ENCODE data around the gene MPO.

MPO gene

DNA sequence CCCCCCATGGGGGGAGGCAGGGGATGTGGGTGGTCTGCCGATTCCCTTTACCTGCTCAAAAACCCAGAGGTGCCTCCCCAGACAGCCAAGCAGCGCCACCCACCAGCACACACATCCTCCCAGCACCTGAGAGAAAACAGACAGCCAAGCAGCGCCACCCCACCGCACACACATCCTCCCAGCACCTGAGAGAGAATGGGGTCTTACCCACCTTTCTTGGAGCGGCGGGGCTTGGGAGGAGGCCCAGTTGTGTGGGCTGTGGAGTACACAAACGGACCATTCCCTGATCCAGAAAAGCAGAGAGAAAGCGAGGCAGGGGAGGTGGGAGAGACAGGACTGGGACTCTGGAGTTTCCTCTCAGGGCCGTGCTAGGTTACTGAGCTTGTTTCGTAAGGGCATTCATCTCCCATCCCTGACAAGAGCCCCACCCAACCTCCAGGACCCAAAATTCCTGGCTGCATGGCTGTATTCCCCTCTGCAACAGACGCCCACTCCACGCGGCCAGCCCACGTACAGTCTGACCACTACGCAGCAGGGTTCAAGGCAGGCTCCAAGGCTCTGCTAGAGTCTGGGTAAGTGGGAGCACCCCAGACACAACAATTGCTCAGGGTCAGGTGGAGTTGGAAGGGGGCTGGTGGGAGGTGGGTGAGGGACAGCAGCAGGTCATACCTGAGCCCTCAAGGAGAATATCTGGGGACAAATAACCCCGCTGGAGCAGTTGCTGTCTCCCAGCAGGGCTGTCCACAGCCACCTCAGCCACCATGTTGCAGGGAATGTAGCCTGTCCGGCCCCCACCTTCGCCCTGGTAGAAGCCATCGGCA, 25.6 kb upstream of the MPO start:
- DNase-seq = no peak

- no peak for DNase-seq
Observed at GRCh38 chr17:58305626-58306025, 24.9 kb upstream of the MPO start.

- no peak for DNase-seq
Observed at GRCh38 chr17:58304750-58305486, 24.2 kb upstream of the MPO start.

GRCh38 chr17:58303971-58304749, 23.4 kb upstream of the MPO start:
- DNase-seq = peak; percentile 78

DNA sequence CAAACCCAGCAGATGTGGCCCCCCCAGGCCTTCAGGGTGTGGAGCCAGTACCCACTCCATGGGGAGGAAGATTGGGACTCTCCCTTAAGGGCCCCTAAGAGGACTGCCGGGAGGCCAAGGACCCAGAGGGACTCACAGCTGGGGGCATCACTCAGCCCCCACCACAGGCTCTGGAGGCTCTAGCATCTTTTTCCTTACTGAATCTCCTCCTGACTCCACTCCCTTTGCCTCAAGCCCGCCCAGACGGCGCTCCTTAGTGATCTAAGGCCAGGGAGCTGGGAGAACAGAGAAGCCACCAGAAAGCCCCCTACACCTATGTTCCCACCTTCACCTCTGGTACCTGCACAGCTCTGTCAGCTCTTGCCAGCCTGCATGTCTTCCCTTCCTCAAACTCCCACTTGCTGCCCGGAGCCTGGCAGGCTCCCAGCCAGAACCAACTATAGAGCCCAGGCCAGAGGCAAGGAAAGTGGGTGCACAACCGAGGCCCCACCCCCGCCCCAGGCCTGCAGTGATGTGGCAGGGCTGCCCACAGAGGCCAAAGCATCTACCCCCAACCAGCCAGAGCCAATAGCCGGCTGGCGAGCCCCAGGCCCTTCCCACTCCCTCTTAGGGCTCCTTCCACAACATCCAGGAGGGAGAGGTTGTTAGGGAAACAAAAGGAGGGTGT, 22.3 kb upstream of the MPO start:
- no peak for DNase-seq

GRCh38 chr17:58302171-58302918, 21.6 kb upstream of the MPO start:
- DNase-seq = no peak

DNA sequence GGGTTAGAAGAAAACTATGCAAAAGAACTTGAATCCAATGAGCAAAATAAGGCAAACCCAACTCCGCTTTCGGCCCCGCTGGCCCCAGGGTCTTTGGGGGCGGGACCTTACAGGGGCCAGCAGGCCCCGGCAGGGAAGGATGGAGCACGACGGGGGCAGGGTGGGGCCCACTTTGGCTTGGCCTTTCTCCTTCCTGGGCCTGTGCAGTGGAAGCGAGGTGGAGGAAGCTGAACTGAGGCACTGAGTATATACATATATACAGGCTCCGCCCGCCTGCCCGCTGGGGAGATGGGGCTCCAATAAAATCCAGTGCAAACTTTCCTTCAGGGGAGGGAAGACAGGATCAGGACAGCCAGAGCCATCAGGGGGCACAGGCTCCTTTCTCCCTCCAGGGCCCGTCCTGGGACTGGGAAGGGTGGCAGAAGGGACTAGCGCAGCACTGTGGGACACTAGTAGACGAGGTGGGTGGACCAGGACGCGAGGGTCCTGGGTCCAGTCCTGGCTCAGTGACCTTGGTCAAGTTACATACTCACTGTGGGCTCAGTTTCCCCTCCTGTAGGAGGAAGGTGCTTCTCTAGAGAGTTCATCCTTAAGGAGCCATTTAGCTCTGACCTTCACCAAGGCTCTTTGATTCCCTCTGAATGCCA, 20.9 kb upstream of the MPO start:
- no peak for DNase-seq

DNA sequence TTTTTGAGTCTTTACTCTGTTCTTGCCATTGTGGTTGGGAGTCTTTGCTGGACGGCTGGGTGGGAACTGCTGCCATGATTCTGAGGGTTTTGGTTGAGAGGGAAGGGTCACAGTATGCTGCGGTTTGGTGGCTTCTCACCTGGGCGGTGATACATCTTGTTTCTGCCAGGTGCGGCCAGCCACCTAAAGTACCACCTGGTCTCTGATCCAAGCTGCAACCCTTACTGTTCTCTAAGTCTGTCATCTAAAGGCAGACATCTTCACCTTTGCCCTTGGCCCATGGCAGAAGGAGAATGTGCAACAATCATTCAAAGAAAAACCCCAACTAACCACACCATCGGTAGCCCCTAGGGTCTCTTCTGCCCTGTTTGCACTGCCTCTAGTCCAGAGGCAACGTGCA, 19.6 kb upstream of the MPO start:
- DNase-seq = no peak

- no peak for DNase-seq
Observed at GRCh38 chr17:58294034-58294433, 13.3 kb upstream of the MPO start.

GRCh38 chr17:58291246-58291645, 10.5 kb upstream of the MPO start:
- no peak for DNase-seq

- DNase-seq = no peak
Observed at GRCh38 chr17:58289869-58290268, 9.1 kb upstream of the MPO start.

DNA sequence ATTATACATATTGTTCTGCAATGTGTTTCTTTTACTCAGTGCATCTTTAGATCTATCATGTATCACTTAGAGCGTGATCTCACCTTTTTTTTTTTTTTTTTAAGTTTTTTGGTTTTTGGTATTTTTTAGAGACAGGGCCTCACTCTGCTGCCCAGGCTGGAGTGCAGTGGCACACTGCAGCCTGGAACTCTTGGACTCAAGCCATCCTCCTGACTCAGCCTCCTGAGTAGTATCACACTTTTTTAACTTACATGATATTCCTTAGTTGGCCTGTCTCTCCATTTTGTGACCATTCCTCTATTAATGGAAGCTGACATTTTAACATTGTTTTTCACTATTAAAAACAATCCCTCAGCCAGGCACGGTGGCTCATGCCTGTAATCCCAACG, 4.7 kb upstream of the MPO start:
- DNase-seq = no peak

DNA sequence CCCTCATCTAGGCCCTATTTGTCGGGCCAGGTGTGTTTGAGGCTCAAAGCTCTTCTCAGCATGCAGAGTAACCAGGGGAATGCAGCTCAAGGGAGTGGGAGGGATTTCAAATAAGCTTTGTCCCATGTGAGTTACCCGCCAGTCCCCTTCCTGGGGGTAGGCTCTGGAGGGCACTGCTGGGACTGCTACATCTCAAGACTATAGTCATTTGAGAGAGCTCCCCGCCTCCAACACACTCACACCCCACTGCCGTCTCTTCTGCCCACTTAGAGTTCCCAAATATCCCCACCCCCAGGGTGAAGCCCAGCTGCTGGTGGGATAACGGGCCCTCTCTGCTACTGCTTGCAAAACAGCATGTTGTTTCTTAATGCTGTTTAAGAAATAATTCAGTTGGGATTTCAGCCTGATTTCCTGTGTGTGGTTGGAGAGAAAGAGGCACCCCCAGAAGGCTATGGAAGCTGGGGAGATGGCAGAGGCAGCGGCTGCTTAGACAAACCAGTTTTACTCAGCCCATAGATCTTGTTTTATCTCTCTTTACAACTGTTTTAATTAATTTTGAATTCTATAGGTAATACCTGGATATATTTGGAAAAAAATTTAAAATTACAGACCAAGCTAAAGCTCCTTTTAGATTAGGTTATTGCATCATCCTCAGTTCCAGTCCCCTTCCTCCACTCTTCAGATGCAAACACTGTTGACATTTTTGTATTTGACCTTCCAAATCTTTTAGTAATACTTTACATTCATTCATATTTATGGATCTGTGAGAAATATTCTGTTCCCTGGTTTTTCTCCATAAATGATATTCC, 4.1 kb upstream of the MPO start:
- no peak for DNase-seq

DNA sequence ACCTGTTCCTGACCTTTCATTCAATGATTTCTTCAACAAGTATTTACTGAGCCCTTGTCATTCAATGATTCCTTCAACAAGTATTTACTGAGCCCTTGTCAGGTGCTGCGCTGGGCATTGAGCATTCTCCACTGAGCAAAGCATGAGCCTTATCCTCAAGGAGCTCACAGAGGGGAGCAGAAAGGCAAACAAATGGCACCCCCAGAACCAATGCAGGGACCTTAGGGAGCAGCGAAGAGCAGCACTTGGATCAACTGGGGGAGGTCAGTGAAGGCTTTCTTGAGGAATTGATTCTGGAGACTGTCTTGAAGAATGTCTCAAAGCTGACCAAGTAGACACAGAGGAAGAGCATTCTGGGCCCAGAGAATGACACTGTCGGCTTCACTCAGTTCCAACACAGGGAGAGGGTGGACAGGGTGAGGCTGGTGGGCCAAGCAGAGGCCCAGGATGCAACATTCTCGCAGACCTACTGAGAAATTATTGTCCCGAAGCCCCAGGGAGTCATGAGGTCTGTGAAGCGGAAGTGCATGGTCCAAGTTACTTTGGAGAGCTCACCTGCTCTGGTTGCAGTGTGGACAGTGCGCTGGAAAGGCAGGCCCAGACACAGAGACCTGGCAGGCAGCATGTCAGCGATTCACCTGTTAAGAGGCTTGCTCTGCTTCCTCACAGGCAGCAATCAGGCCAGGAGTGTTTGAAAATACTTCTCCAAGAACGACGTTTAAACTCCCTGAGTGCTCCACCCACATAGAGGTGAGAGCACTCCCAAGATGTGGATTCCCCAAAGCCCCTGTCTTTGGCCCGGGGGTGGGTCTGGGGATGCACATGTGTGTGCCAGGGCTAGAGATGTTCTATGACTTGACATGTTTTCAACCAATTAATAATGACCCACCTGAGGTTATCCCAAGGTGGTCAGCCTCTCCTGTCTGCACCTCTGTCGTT, 3.2 kb upstream of the MPO start:
- no peak for DNase-seq

DNA sequence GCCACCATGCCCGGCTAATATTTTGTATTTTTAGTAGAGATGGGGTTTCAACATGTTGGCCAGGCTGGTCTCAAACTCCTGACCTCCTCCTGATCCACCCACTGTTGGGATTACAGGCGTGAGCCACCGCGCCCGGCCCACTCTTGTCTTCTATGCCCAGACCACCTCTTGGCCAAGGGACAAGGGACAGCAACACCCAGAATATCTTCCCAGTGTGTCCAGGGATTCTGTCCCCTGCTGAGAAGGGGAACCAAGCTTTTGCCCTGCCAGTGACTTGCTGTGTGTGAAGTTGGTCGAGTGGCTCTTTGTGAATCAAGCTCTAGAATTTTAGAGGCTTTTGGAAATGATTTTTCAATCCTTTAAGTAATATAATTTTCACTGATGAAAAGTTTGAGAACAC, 1.7 kb upstream of the MPO start:
- no peak for DNase-seq

- no peak for DNase-seq
Observed at GRCh38 chr17:58281511-58282011, 826 bp upstream of the MPO start.

DNA sequence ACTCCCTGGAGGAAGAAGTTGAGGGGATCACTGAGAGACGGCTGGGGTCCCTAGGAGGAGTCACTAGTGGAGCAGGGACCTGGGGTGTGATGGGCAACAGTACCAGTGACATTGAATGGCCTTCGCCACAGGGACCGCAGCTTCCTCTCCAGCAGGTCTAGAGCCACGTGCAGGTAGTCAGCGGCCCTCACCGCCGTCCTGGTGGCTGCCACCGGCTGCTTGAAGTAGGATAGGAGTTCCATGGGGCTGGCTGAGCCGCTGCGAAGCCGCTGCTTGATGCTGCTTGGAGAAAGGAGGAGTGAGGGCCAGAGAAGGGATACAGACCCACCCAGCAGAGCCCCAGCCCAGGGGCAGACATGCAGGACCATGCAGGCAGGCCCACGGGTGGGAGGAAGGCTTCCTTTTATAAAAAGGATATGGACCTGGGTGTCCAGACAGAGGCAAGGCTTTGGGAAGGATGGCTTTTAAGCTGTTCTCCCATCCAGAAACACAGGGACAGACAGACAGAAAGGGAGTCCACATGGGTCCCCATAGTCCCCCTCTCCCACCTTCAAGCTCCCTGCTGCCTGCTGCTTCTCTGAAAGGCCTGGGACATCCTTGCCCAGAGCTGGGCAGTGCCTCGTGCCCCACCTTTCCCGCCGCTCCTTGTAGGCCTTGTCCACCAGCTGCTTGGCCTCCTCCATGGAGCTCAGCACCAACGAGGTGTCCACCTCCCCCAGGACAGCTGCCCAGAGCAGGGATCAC, 827 bp downstream of the MPO start:
- DNase-seq = no peak

- no peak for DNase-seq
Observed at GRCh38 chr17:58279016-58279711, 1.6 kb downstream of the MPO start.
